ENCODE measurements around the gene ADAM11.

- TF ChIP-seq CTCF (IDR thresholded peaks at IDR 0.05) (no peak), POLR2A (IDR thresholded peaks at IDR 0.05) (no peak)
Observed at GRCh38 chr17:44761932-44762810, 3.4 kb downstream of the ADAM11 start.

Data from tibial nerve (tissue), 3 donors.